Liver (tissue), 9 donors: ENCODE measurements around the gene KIAA0825. TPM values are rescaled to one million over a fixed set of nuclear protein-coding genes. Genes with fewer than 3 reads are reported as not detected.

Source experiments
- DNase-seq: peaks from one replicate; pipeline ENCODE4 v3.0.0-alpha.2; 2017; ENCODE audit warnings: low spot score
- H3K27ac ChIP-seq, 2 donors: one replicate each; pipeline ENCODE4 v1.7.0; 2013; ENCODE audit warnings: inconsistent platforms in 2 of 2, low read length in 2 of 2, control low read depth in 1 of 2, low read depth in 1 of 2, mild to moderate bottlenecking in 1 of 2
- H3K27me3 ChIP-seq, 4 donors: one replicate each; pipeline versions ENCODE4 v1.6.1 to v1.7.0; 2013; ENCODE audit warnings: low read length in 3 of 4, inconsistent platforms in 1 of 4, mild to moderate bottlenecking in 1 of 4, moderate library complexity in 1 of 4; ENCODE audit not compliant: control insufficient read depth in 4 of 4, insufficient read depth in 4 of 4
- H3K36me3 ChIP-seq, 4 donors: one replicate each; pipeline versions ENCODE4 v1.6.1 to v1.7.0; 2013; ENCODE audit warnings: low read length in 3 of 4, mild to moderate bottlenecking in 3 of 4, low read depth in 1 of 4, moderate library complexity in 1 of 4; ENCODE audit not compliant: control insufficient read depth in 4 of 4, insufficient read depth in 3 of 4
- H3K4me1 ChIP-seq, 4 donors: one replicate each; pipeline versions ENCODE4 v1.6.1 to v1.7.0; 2013; ENCODE audit warnings: low read length in 3 of 4, mild to moderate bottlenecking in 3 of 4, moderate library complexity in 1 of 4; ENCODE audit not compliant: control insufficient read depth in 4 of 4, insufficient read depth in 4 of 4
- H3K4me3 ChIP-seq, 3 donors: one replicate each; pipeline versions ENCODE4 v1.6.1 to v1.7.0; 2013; ENCODE audit warnings: low read length in 3 of 3, control low read depth in 1 of 3, low read depth in 1 of 3, mild to moderate bottlenecking in 1 of 3
- H3K9ac ChIP-seq, 2 donors: one replicate each; pipeline ENCODE4 v1.7.0; 2013; ENCODE audit warnings: low read length in 2 of 2, mild to moderate bottlenecking in 2 of 2, moderate library complexity in 2 of 2, control low read depth in 1 of 2, low read depth in 1 of 2
- H3K9me3 ChIP-seq, 4 donors: one replicate each; pipeline versions ENCODE4 v1.6.1 to v1.7.0; 2013; ENCODE audit warnings: low read length in 3 of 4; ENCODE audit not compliant: control insufficient read depth in 4 of 4
- EGR1 ChIP-seq, 2 donors: IDR thresholded peaks; 2 replicates each; pipeline ENCODE4 v1.6.1; 2016 to 2018; ENCODE audit warnings: antibody characterized with exemption in 2 of 2, low read depth in 2 of 2
- FOXA1 ChIP-seq: IDR thresholded peaks from 2 replicates; pipeline ENCODE4 v1.6.1; 2016; ENCODE audit warnings: antibody characterized with exemption
- FOXA2 ChIP-seq: IDR thresholded peaks from 2 replicates; pipeline ENCODE4 v1.6.1; 2016; ENCODE audit warnings: antibody characterized with exemption
- HNF4A ChIP-seq, 2 donors: conservative IDR thresholded peaks; 2 replicates each; pipeline ENCODE4 v1.6.1; 2016; ENCODE audit warnings: antibody characterized with exemption in 2 of 2, mild to moderate bottlenecking in 2 of 2
- HNF4G ChIP-seq: IDR thresholded peaks from 2 replicates; pipeline ENCODE4 v1.6.1; 2016; ENCODE audit warnings: antibody characterized with exemption
- JUND ChIP-seq, 2 donors: IDR thresholded peaks; 2 replicates each; pipeline ENCODE4 v1.6.1; 2016; ENCODE audit warnings: antibody characterized with exemption in 2 of 2
- RAD21 ChIP-seq, 2 donors: IDR thresholded peaks; 2 replicates each; pipeline ENCODE4 v1.6.1; 2016; ENCODE audit warnings: antibody characterized with exemption in 2 of 2, mild to moderate bottlenecking in 2 of 2
- RXRA ChIP-seq, 2 donors: IDR thresholded peaks; 2 replicates each; pipeline ENCODE4 v1.6.1; 2017 to 2018; ENCODE audit warnings: antibody characterized with exemption in 2 of 2, mild to moderate bottlenecking in 1 of 2
- SP1 ChIP-seq: IDR thresholded peaks from 2 replicates; pipeline ENCODE4 v1.6.1; 2018; ENCODE audit warnings: antibody characterized with exemption, mild to moderate bottlenecking
- TAF1 ChIP-seq: conservative IDR thresholded peaks from 2 replicates; pipeline ENCODE4 v1.6.1; 2016; ENCODE audit warnings: antibody characterized with exemption, mild to moderate bottlenecking
- YY1 ChIP-seq: IDR thresholded peaks from 2 replicates; pipeline ENCODE4 v1.6.1; 2016; ENCODE audit warnings: antibody characterized with exemption, mild to moderate bottlenecking
- WGBS: extraction: QIAGEN DNeasy Blood & Tissue Kit; methylation state at CpG from one replicate; pipeline ENCODE4 v1.1.7; 2013; 5-methylcytosine and 5-hydroxymethylcytosine counted together
- polyA plus RNA-seq, 2 donors: library from polyadenylated mRNA; stranded (reverse) in 1 of 2; unstranded in 1 of 2; fragments of 200-250 nt in 1 of 2; fragments of >200 nt in 1 of 2; fragmentation: Nextera tagmentation in 1 of 2; extraction: Ambion mirVana in 1 of 2; gene quantifications; one replicate each; pipeline versions ENCODE4 v1.2.1 to v1.2.3, GENCODE V29; 2013 to 2015
- total RNA-seq, 2 donors: library from RNA; depleted of rRNA; stranded (reverse); fragments of >200 nt; gene quantifications; one replicate each; pipeline ENCODE4 v1.2.3, GENCODE V29; 2014
- TF ChIP-seq, protein P1 (sequence below): fragments of 150-350 bp; IDR thresholded peaks from 2 replicates; pipeline ENCODE4 v1.5.1; 2017; ENCODE audit warnings: improper control_type of control experiment, low read depth, low read length; ENCODE audit not compliant: missing input control
- TF ChIP-seq, protein P2 (sequence below): IDR thresholded peaks from 2 replicates; pipeline ENCODE4 v1.6.1; 2016; ENCODE audit warnings: antibody characterized with exemption
- TF ChIP-seq, protein P3 (sequence below): IDR thresholded peaks from 2 replicates; pipeline ENCODE4 v1.6.1; 2016; ENCODE audit warnings: antibody characterized with exemption
- donor health status: healthy.
- donor health status: healthy.
- donor health status: healthy.
- donor health status: healthy.
- donor health status: healthy.

The KIAA0825 gene
- total and polyA plus RNA-seq, 4 donors = 0.25 to 3.2 (median 1.2) TPM

DNA sequence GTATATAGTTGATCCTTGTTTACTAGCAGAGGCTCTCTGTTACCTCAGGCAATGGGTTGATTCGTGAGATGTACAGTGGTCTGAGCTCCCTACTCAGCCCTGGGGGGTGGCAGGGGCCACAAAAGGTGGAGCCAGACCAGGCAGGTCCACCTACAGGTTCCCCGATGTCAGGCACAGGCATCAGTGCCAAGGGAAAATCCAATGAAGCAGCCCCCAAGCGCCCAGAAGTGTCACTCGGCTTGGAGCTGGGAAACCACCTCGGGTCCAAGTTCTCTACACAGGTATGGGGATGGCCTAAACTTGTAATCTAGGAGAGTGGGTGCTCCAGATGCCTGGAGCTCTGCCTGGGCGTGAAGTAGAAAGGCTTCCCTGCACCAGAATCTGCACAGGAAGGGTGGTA, 188.8 kb downstream of the KIAA0825 start (continued):
- TF ChIP-seq, protein P1, sequence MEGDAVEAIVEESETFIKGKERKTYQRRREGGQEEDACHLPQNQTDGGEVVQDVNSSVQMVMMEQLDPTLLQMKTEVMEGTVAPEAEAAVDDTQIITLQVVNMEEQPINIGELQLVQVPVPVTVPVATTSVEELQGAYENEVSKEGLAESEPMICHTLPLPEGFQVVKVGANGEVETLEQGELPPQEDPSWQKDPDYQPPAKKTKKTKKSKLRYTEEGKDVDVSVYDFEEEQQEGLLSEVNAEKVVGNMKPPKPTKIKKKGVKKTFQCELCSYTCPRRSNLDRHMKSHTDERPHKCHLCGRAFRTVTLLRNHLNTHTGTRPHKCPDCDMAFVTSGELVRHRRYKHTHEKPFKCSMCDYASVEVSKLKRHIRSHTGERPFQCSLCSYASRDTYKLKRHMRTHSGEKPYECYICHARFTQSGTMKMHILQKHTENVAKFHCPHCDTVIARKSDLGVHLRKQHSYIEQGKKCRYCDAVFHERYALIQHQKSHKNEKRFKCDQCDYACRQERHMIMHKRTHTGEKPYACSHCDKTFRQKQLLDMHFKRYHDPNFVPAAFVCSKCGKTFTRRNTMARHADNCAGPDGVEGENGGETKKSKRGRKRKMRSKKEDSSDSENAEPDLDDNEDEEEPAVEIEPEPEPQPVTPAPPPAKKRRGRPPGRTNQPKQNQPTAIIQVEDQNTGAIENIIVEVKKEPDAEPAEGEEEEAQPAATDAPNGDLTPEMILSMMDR = no peak

DNA sequence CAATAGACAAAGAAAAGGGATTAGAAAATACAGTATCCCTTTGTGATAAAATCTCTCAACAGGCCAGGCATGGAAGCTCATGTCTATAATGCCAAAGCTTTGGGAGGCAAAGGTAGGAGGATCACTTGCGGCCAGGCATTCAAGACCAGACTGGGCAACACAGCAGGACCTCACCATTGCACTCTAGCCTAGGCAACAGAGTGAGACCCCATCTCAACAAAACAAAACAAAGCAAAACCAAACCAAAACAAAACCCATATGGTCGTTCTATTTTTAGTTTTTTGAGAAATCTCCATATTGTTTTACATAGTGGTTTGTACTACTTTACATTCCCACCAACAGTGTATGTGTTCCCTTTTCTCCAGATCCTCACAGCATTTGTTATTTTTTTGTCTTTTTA, 193.0 kb downstream of the KIAA0825 start:
- DNase-seq = no peak
- Histone ChIP-seq H3K9ac (no peak overlapping the region), H3K27me3 (no peaks in the 10 kb centered on the region), H3K4me1 (no peaks in the 10 kb centered on the region), H3K36me3 (no peaks in the 10 kb centered on the region), H3K4me3 (no peak overlapping the region), H3K9me3 (no peaks in the 10 kb centered on the region), H3K27ac (no peak overlapping the region)
- no peak for TF ChIP-seq FOXA1
- 83% methylated on average over 2 of the region's 2 CpGs for WGBS

DNA sequence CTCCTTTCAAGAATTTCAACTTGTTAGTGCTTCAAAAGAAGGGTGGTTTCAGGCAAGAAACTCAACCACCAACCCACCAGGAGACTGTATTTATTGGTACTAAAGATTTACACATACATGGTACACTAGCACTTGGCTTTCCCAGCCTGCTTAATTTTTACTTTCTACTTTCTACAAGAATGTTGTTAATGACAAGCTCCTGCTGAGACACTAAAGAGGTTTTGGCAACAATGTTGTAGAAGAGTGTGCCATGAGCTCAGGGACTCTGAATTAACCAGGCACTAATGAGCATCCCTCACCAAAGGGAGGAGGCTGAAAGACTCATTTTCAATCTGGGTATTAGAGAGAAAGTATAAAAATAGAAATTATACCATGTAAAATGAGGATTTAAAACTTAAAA, 195.0 kb downstream of the KIAA0825 start:
- no peak overlapping the region for H3K27ac ChIP-seq
- H3K36me3 ChIP-seq = no peaks in the 10 kb centered on the region
- H3K27me3 ChIP-seq = no peaks in the 10 kb centered on the region
- no peak for DNase-seq
- no peak for TF ChIP-seq EGR1 (IDR thresholded peaks at IDR 0.05; ENCODE audit: low read depth in 2 of 2)
- TF ChIP-seq RXRA (IDR thresholded peaks at IDR 0.05) = no peak
- no peak for TF ChIP-seq RAD21 (IDR thresholded peaks at IDR 0.05)
- TF ChIP-seq, protein P2, sequence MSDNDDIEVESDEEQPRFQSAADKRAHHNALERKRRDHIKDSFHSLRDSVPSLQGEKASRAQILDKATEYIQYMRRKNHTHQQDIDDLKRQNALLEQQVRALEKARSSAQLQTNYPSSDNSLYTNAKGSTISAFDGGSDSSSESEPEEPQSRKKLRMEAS = no peak
- no peak for TF ChIP-seq TAF1
- no peak for TF ChIP-seq FOXA2
- TF ChIP-seq JUND (IDR thresholded peaks at IDR 0.05) = no peak
- TF ChIP-seq FOXA1 = no peak
- TF ChIP-seq, protein P1 = no peak
- TF ChIP-seq SP1 = no peak
- H3K9ac ChIP-seq = no peak overlapping the region
- H3K4me1 ChIP-seq = peaks cover 0 to 3% (median 0%) of the 10 kb centered on the region in 4 donors
- no peaks in the 10 kb centered on the region for H3K9me3 ChIP-seq
- H3K4me3 ChIP-seq = no peak overlapping the region

DNA sequence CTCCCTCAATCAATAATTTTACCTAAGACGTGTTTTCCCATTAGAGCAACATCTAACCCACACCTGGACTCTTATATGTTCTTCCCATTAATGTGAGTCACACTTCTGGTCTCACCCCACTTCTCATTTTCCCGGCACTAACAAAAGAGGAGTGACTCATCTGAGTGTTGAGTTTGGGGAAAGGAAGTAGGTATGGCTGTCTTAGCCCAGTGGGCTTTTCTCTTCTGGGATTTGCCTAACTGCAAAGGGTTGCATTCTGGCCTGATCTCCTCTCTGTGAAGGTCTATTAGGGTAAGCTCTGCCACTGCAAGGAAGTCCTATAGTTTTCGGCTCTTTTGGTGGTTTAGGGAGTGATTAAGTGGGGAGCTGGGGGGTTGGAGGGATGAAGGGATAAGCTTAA, 195.6 kb downstream of the KIAA0825 start:
- Histone ChIP-seq H3K9me3 (no peaks in the 10 kb centered on the region), H3K4me3 (no peak overlapping the region), H3K9ac (no peak overlapping the region), H3K27ac (no peak overlapping the region), H3K27me3 (no peaks in the 10 kb centered on the region), H3K4me1 (peaks cover 0 to 3% (median 0%) of the 10 kb centered on the region in 4 donors), H3K36me3 (no peaks in the 10 kb centered on the region)
- no peak for DNase-seq
- no peak for TF ChIP-seq TAF1
- no peak for TF ChIP-seq HNF4A (conservative IDR thresholded peaks at IDR 0.05)
- TF ChIP-seq SP1 = no peak
- TF ChIP-seq FOXA2 = no peak
- no peak for TF ChIP-seq JUND (IDR thresholded peaks at IDR 0.05)
- no peak for TF ChIP-seq RXRA (IDR thresholded peaks at IDR 0.05)
- TF ChIP-seq, protein P3, sequence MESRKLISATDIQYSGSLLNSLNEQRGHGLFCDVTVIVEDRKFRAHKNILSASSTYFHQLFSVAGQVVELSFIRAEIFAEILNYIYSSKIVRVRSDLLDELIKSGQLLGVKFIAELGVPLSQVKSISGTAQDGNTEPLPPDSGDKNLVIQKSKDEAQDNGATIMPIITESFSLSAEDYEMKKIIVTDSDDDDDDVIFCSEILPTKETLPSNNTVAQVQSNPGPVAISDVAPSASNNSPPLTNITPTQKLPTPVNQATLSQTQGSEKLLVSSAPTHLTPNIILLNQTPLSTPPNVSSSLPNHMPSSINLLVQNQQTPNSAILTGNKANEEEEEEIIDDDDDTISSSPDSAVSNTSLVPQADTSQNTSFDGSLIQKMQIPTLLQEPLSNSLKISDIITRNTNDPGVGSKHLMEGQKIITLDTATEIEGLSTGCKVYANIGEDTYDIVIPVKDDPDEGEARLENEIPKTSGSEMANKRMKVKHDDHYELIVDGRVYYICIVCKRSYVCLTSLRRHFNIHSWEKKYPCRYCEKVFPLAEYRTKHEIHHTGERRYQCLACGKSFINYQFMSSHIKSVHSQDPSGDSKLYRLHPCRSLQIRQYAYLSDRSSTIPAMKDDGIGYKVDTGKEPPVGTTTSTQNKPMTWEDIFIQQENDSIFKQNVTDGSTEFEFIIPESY = no peak
- no peak for TF ChIP-seq EGR1 (IDR thresholded peaks at IDR 0.05; ENCODE audit: low read depth in 2 of 2)
- no peak for TF ChIP-seq FOXA1
- no peak for TF ChIP-seq YY1
- TF ChIP-seq HNF4G = no peak
- 81% methylated on average over 3 of the region's 3 CpGs for WGBS
